HT-29 (cell line): ENCODE results near the gene GYPC. TPM values are rescaled to one million over a fixed set of nuclear protein-coding genes. Genes with fewer than 3 reads are reported as not detected.
"Not testable (repeated sequence)": the region's sequence is repeated elsewhere in the genome, so short reads cannot be mapped to it uniquely, and the experiment has no call there.

ENCODE experiments used
- DNase-seq: peaks from one replicate; pipeline ENCODE4 v3.0.0-alpha.2; 2015; ENCODE audit warnings: low spot score
- total RNA-seq: library from RNA; depleted of rRNA; stranded (reverse); fragments of >200 nt; shearing (Covaris generic); gene quantifications from 2 replicates; pipeline ENCODE4 v1.2.3, GENCODE V29; 2014

GYPC gene
- total RNA-seq, 1 experiment from 2014 or later: not detected

- no peak for DNase-seq
Observed at GRCh38 chr2:126668254-126668653, 12.3 kb downstream of the GYPC start.

DNA sequence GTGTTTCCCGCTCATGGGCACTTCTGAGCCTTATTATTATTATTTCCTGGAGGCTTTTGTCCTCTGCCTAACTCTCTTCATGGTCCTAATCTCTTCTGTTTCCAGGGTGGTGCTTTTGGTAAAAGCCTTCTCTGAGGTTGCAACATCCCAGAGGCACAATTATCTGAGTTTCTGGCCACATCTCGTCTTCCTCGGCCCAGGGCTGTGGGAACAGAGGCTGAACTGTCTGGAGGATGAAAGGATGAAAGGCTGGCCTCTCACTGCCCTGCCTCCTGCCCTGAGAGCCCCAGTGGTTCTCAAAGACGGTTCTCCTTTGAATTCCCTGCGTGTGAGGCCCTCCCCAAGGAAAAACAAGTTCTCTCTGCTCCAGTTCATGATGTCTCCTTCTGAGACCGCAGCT, 13.8 kb downstream of the GYPC start:
- no peak for DNase-seq

- DNase-seq: no peak
Observed at GRCh38 chr2:126671488-126671887, 15.5 kb downstream of the GYPC start.

GRCh38 chr2:126672980-126673605, 17.1 kb downstream of the GYPC start:
- no peak for DNase-seq

GRCh38 chr2:126674075-126674744, 18.3 kb downstream of the GYPC start:
- DNase-seq: no peak

DNA sequence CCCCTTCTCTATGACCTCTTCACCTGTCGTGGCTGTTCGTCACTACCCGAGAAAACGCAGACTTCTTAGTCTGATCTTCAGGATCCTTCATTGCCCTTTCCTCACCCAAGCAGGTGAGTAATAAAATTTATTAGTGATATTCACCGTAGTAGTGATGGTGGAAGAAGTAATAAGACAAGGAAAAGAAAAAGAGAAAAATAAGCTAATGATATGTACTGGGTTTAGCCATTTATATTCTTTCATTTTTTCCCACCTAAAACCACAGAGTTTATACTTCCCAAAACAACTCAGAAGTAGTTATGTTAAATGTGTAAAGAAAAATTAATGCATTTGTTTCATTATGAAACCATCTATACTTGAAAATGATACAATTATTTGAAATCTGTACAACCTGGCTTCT, 19.7 kb downstream of the GYPC start:
- DNase-seq: no peak

GRCh38 chr2:126676221-126677175, 20.5 kb downstream of the GYPC start:
- DNase-seq: no peak

DNA sequence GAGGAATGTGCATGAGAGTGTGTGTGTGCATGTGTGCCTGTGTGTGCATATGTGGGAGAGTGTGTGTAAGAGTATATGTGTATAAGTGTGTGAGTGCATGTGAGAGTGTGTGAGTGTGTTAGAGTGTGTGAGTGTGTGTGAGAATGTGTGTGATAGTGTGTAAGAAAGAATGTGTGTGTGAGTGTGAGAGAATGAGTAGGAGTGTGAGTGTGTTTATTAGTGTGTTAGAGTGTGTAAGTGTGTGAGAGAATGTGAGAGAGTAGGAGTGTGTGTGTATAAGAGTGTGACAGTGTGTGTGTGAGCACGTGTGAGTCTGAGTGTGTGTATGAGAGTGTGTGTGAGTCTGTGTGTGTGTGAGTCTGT, 21.2 kb downstream of the GYPC start:
- DNase-seq: no peak

DNA sequence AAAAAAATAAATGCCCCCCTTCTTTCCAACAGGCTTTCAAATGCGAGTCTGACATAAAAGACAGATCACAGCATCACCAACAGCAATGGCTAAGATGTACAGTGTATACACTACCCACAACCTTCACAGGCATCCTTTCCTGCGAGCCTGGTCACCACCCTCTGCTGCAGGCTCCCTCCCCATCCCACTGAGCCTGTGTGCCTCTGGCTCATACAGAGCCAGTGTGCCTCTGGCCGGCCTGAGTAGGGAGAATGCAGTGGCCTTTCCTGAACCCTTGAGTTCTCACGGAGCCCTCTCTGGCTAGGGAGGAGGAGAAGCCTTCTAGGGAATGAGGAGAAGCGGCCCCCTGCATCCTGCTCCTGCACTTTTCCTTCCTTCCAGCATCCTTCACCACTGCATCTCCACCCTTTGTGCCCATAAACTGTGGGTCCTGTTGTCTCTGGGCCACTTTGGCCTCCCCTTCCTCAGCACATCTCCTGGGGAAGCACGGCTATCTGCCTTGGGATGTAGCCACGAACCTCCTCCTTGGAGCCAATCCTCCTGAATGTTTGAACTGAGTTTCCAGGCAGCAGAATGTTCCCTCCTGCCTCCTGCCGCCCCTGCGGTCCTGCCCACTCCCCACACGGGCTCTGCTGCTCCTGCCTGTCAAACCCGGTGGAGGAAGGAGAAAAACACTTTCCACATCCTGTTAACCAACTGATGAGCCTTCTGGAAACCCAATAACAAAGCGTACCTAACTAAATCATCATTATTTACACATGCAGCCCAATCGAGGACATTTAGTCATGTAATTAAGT, 22.5 kb downstream of the GYPC start:
- DNase-seq: no peak

DNA sequence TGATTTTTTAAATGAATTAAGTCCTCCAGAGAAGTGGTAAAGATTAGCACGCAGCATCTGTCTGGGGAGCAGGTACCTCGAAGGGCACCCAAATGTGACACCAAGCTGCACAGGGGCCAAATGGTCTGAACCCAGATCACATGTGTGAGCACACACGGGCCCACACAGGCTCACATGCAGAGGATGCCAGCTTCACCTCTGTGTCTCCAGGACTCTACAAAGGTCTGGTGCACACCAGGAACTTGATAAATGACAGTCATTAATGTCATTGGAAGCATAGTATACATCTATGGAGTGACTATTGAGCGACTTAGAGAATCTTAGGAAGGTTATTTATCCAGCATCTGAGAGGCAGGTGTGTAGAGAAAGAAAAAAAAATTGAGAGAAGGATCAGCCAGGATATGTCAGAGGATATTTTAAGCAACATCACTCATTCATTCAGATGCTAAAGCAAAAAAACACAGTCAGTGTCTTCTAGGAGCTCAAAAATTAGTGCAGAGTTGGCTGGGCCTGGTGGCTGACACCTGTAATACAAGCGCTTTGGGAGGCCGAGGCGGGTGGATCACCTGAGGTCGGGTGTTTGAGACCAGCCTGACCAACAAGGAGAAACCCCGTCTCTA, 23.2 kb downstream of the GYPC start:
- DNase-seq: no peak

DNA sequence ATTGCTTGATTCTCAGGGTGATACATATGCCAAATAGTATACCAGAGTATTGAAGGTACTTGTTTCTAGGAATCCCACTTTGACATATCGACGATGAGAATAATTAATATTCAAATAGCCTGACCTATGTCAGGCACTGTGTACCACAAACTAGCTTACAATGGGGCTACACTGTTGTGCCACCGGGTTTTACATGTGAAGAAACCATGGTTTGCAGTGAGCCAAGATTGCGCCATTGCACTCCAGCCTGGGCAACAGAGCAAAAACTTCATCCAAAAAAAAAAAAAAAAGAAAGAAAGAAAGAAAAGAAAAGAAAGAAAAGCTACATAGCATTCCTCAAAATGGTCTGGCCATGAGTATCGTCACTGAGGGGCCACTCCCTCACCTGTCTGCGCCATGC, 25.5 kb downstream of the GYPC start:
- no peak for DNase-seq

DNA sequence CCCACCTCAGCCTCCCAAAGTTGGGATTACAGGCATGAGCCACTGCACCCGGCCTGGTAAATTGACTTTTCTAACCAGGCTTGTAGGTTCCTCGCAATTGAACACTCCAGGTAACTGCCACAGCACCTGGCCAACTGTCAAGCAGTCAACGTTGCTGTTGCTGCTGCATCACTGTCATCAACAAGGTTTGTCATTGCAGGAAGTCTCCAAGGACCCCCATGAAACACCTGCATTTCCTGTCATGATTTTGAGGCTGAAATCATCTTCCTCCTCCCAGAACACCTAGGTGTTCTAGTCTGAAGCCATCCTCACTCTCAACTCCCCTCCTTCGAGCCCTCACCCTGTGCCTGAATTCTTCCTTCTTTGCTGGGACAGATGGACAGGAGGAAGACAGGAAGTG, 29.7 kb downstream of the GYPC start:
- DNase-seq: no peak

DNA sequence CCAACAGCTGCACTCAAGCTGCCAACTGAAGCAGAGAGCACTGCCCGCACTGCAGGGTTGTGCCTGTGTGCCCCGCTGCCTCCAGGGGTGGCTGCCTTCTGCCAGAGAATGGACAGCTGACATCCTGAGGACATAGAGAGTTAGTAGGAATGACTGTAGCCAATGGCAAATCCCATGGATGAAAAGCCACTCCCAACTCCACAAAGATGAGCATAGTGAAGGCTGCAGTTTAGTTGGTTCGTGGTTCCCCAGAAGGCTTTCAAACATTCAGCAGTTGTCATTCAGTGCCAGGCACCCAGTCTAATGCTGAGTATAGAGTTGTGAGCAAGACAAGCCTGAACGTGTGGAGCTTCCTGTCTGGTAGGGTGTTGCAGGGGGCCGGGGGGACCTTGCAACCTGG, 30.3 kb downstream of the GYPC start:
- no peak for DNase-seq

DNA sequence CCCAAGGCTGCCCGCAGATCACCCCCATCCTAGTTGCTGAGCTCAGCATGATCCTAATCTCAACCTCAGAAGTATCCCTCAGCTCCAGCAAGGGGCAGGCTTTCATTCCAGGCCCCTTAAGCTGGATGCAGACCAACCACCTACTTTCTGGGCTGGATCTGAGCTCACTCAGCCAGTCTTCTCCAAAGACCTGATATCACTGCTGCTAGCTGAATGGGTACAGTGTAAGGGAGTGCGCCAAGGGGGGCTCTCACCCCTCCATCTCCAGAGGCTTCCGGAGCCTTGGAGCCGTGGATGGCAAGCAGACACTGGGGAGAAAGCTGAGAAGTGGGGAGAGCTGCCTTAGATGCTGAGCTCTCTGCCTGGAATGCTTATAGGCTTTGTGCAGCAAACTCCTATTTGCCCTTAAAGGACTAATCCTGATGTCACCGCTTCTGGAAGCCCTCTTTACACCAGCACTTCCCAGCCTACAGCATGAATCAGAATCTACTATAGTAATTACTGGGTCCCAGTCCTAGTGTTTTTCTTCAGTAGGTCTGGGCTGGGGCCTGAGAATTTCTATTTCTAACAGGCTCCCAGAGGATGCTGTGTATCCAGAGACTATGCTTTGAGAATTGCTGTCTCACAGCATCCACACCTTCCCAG, 31.0 kb downstream of the GYPC start:
- no peak for DNase-seq

- DNase-seq: no peak
Observed at GRCh38 chr2:126687503-126687902, 31.5 kb downstream of the GYPC start.

DNA sequence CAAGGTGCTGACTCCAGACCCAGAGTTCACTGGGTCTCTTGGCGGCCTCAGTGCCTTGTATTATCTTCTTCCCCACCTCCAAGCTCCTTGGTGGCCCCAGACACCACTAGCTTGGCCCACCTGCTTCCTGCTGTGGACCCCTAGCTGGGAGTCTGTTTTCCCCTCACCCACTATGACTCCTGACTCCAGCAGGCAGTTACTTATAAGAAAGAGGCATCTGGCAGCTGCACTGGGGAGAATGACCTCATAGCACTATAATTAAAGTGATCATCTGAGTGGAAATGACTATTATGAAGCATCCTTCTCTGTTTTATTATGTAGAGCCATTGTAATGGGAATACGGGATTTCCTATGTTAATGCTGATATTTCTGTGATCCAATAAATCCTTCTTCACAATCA, 32.6 kb downstream of the GYPC start:
- DNase-seq: not testable (repeated sequence)

DNA sequence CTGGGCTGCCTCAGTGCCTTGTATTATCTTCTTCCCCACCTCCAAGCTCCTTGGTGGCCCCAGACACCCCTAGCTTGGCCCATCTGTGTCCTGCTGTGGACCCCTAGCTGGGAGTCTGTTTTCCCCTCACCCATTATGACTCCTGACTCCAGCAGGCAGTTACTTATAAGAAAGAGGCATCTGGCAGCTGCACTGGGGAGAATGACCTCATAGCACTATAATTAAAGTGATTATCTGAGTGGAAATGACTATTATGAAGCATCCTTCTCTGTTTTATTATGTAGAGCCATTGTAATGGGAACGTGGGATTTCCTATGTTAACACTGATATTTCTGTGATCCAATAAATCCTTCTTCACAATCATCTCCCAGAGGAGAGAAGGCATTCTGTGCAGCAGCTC, 36.3 kb downstream of the GYPC start:
- DNase-seq: not testable (repeated sequence)

- DNase-seq: not testable (repeated sequence)
Observed at GRCh38 chr2:126692934-126693592, 37.1 kb downstream of the GYPC start.

DNA sequence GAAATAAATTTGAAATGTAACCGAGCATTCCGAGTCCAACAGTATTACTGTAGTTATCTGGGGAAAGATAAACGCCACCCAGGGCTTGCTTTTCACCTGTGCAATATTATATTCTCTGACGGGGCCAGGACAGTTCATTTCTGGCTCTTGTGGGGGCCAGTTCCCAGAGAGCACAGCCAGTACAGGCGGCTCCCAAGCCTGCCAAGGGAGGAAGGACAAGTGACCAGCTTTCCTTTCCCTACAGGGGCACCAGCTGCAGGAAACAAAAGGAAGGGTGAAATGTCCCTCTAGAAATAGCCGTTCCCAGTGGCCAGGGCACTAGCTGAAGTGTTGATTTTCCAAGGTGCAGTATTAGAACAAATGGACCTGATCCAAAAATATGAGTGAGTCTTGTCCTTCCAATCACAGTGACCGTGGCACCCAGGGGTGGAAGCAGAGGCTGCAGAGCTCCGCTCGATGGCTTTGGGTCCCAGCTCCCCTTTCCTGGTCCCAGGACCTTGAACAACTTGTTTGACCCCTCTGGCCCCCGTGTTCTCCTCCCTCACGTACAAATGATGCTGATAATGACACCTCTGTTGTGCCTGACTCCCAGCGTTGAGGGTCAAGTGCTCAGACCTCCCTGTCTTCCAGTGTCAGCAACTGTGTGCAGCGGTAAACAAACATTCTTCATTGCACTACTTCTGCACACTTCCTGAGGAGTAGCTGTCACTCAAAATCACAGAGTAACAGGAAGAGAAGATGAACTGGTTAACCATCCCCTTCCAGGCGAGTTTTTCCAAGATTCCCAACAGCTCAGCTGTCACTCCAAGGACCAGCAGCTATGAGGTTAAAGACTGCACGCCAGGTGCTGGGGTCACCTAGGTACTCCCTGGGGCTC, 40.9 kb downstream of the GYPC start:
- DNase-seq: no peak
